ENCODE measurements around the gene CYB561D2. TPM values are rescaled to one million over a fixed set of nuclear protein-coding genes. Genes with fewer than 3 reads are reported as not detected.

CYB561D2 gene
- total and polyA plus RNA-seq, 11 donors = 4.9 to 18.6 (median 7.8) TPM

GRCh38 chr3:50320853-50321335 lies 29.8 kb upstream of the CYB561D2 start:
- intact Hi-C loops (cut with DNase I) = loop anchor here in 8 of 10 donors (2.0 to 10.0 kb wide), 7 partner anchors 16 to 129 kb away; partner anchors contain the start of genes GNAI2 (in 3 of the 8), HYAL1 (in 2 of the 8), LSMEM2 (in 2 of the 8) and GNAT1 (in 1 of the 8)
- H3K4me1 ChIP-seq = peaks cover 5 to 88% (median 61%) of the 10 kb centered on the region in 12 donors
- DNase-seq (peak; percentile 84 to 89 (median 88)), ATAC-seq (peak in 3 of 4 donors; percentile 11 to 71 (median 65))
- TF ChIP-seq POLR2A (IDR thresholded peaks at IDR 0.05) (no peak), CTCF (IDR thresholded peaks at IDR 0.05) (no peak)
- peak overlapping the region; percentile 62 to 97 (median 88) for H3K4me3 ChIP-seq
- H3K27ac ChIP-seq = peak overlapping the region; percentile 93 to 99 (median 98)
- H3K36me3 ChIP-seq = peaks cover 0 to 56% (median 48%) of the 10 kb centered on the region in 9 donors
- H3K27me3 ChIP-seq = no peaks in the 10 kb centered on the region
- no peaks in the 10 kb centered on the region for H3K9me3 ChIP-seq
- WGBS, 4 donors = 0 to 1% (median 0%) methylated on average over 19 to 45 of the region's 45 CpGs

GRCh38 chr3:50321336-50322114 lies 29.1 kb upstream of the CYB561D2 start:
- no peaks in the 10 kb centered on the region for H3K9me3 ChIP-seq
- ATAC-seq (peak; percentile 44 to 82 (median 68)), DNase-seq (peak; percentile 91 to 95 (median 93))
- WGBS, 4 donors = 0 to 2% (median 1%) methylated on average over 10 to 59 of the region's 59 CpGs
- TF ChIP-seq POLR2A (IDR thresholded peaks at IDR 0.05) (peak in 1 of 2 donors; percentile 76), CTCF (IDR thresholded peaks at IDR 0.05) (peak; percentile 27 to 80 (median 60))
- intact Hi-C loops (cut with DNase I) = loop anchor here in 9 of 10 donors (1.0 to 10.0 kb wide), 9 partner anchors 17 to 129 kb away; partner anchors contain the start of genes GNAI2 (in 3 of the 9), HYAL1 (in 2 of the 9), LSMEM2 (in 2 of the 9) and GNAT1 (in 1 of the 9)
- H3K27me3 ChIP-seq = no peaks in the 10 kb centered on the region
- H3K4me3 ChIP-seq = peak overlapping the region; percentile 62 to 97 (median 88)
- H3K36me3 ChIP-seq = peaks cover 0 to 55% (median 48%) of the 10 kb centered on the region in 9 donors
- peaks cover 5 to 85% (median 61%) of the 10 kb centered on the region in 12 donors for H3K4me1 ChIP-seq
- H3K27ac ChIP-seq = peak overlapping the region; percentile 93 to 99 (median 98)

GRCh38 chr3:50322115-50322385 lies 28.6 kb upstream of the CYB561D2 start:
- intact Hi-C loops (cut with DNase I) = loop anchor here in 8 of 10 donors (1.0 to 10.0 kb wide), 7 partner anchors 22 to 130 kb away; partner anchors contain the start of genes GNAI2 (in 3 of the 8), LSMEM2 (in 2 of the 8) and GNAT1 (in 1 of the 8)
- Histone ChIP-seq H3K27ac (peak overlapping the region; percentile 93 to 99 (median 98)), H3K4me1 (peaks cover 6 to 84% (median 63%) of the 10 kb centered on the region in 12 donors), H3K27me3 (no peaks in the 10 kb centered on the region), H3K4me3 (peak overlapping the region; percentile 22 to 97 (median 88)), H3K36me3 (peaks cover 0 to 50% (median 43%) of the 10 kb centered on the region in 9 donors), H3K9me3 (no peaks in the 10 kb centered on the region)
- DNase-seq (no peak), ATAC-seq (no peak)
- 21 to 38% (median 22%) methylated on average over 1 to 14 of the region's 14 CpGs for WGBS, 4 donors
- TF ChIP-seq CTCF (IDR thresholded peaks at IDR 0.05) (no peak), POLR2A (IDR thresholded peaks at IDR 0.05) (no peak)
